K562 (cell line): ENCODE measurements around the gene LMNTD2. TPM values are rescaled to one million over a fixed set of nuclear protein-coding genes. Genes with fewer than 3 reads are reported as not detected.
A peak's percentile ranks its signal among the peaks of the same experiment; 100 is the strongest.

ENCODE experiments used
- ATAC-seq: fragments of 200-7000 bp; cut with Tn5 transposase; 3 replicates; pipeline ENCODE4 v1.9.1; 2020; ENCODE audit warnings: moderate library complexity
- BruUV-seq: library from RNA; stranded (reverse); fragments of 400-500 nt; replicated peaks from 2 replicates; lab custom pipeline; 2021; lab: Mats Ljungman, UMichigan
- CTCF ChIA-PET: fragments of 300-600 bp; formaldehyde crosslinking; extraction: SDS; loops from one replicate; lab custom pipeline; 2021; ENCODE audit warnings: low intra/inter-chr PET ratio; lab: Yijun Ruan, JAX
- POLR2A ChIA-PET: fragments of 300-600, 350-650 bp; sonication (Branson Sonifier 250); formaldehyde crosslinking; extraction: SDS; loops from one replicate; lab custom pipeline; 2021; ENCODE audit warnings: antibody characterized with exemption, inconsistent platforms; lab: Yijun Ruan, JAX
- DNase-seq, 4 experiments: peaks; one replicate each; pipeline versions ENCODE4 v3.0.0 to v3.0.0-alpha.2; 2011 to 2018; ENCODE audit warnings: low spot score in 3 of 4, mixed read lengths in 3 of 4; ENCODE audit errors: extremely low read depth in 1 of 4
- FAIRE-seq: peaks from 2 replicates; lab custom pipeline; 2011; peaks lifted over from hg19 to GRCh38; lab: Jason Lieb, UNC
- H2AFZ ChIP-seq: 2 replicates; pipeline ENCODE4 v1.6.0; 2011; ENCODE audit warnings: low read depth, low read length, control low read depth, inconsistent platforms
- H3K27ac ChIP-seq: fragments of 200-600 bp; 3 replicates; pipeline ENCODE4 v1.8.0; 2011; ENCODE audit warnings: low read depth, mild to moderate bottlenecking, control low read depth, inconsistent platforms, low read length, moderate library complexity, mixed read lengths; ENCODE audit errors: extremely low read depth
- H3K27me3 ChIP-seq, 2 experiments: fragments of 300-600 bp in 1 of 2; 2 replicates in 1 of 2; 3 replicates in 1 of 2; pipeline versions ENCODE4 v1.6.0 to v1.8.0; 2011; ENCODE audit warnings: inconsistent platforms in 2 of 2, low read length in 2 of 2, mild to moderate bottlenecking in 1 of 2, mixed read lengths in 1 of 2, moderate library complexity in 1 of 2; ENCODE audit not compliant: control insufficient read depth in 2 of 2, insufficient read depth in 2 of 2
- H3K36me3 ChIP-seq: fragments of 300-600 bp; 3 replicates; pipeline ENCODE4 v1.8.0; 2011; ENCODE audit warnings: mild to moderate bottlenecking, low read length, inconsistent platforms; ENCODE audit not compliant: control insufficient read depth, insufficient read depth
- H3K4me1 ChIP-seq, 2 experiments: fragments of 200-600 bp in 1 of 2; replicated peaks in 1 of 2; 2 replicates in 1 of 2; 3 replicates in 1 of 2; pipeline versions ENCODE4 v1.5.1 to v1.8.0; 2011; ENCODE audit warnings: inconsistent platforms in 2 of 2, low read length in 2 of 2, mild to moderate bottlenecking in 1 of 2, mixed read lengths in 1 of 2, moderate library complexity in 1 of 2; ENCODE audit not compliant: control insufficient read depth in 2 of 2, insufficient read depth in 2 of 2
- H3K4me2 ChIP-seq: 2 replicates; pipeline ENCODE4 v1.6.1; 2011; ENCODE audit warnings: low read length, control low read depth, inconsistent platforms, mixed read lengths; ENCODE audit not compliant: insufficient read depth
- H3K4me3 ChIP-seq: fragments of 200-600 bp; sonication (generic), shearing (Covaris generic); 2 replicates; pipeline ENCODE4 v1.5.1; 2016; ENCODE audit warnings: control low read depth, inconsistent platforms
- H3K79me2 ChIP-seq: fragments of 200-600 bp; 3 replicates; pipeline ENCODE4 v1.8.0; 2011; ENCODE audit warnings: low read length, inconsistent platforms; ENCODE audit not compliant: control insufficient read depth, insufficient read depth
- H3K9ac ChIP-seq, 2 experiments: 2 replicates each; pipeline versions ENCODE4 v1.6.0 to v1.6.1; 2011; ENCODE audit warnings: low read depth in 2 of 2, low read length in 2 of 2, control low read depth in 1 of 2, inconsistent platforms in 1 of 2, mild to moderate bottlenecking in 1 of 2, mixed read lengths in 1 of 2; ENCODE audit not compliant: insufficient read depth in 1 of 2
- H3K9me1 ChIP-seq: one replicate; pipeline ENCODE4 v1.6.0; 2011; ENCODE audit warnings: inconsistent platforms, mild to moderate bottlenecking, low read length, moderate library complexity; ENCODE audit not compliant: control insufficient read depth, insufficient read depth
- H3K9me3 ChIP-seq: replicated peaks from 2 replicates; pipeline ENCODE4 v1.5.1; 2011; ENCODE audit warnings: low read depth, low read length, inconsistent platforms; ENCODE audit not compliant: control insufficient read depth, insufficient read depth
- H4K20me1 ChIP-seq: replicated peaks from 2 replicates; pipeline ENCODE4 v1.6.1; 2011; ENCODE audit warnings: low read length, inconsistent platforms, mixed read lengths; ENCODE audit not compliant: control insufficient read depth, insufficient read depth
- PHF21A ChIP-seq: fragments of 450-650 bp; IDR thresholded peaks from 2 replicates; pipeline ENCODE4 v1.6.1; 2017; ENCODE audit warnings: low read depth, borderline replicate concordance
- POLR2G ChIP-seq: fragments of 200-400 bp; formaldehyde crosslinking; IDR thresholded peaks from 2 replicates; pipeline ENCODE4 v1.6.1; 2017; ENCODE audit warnings: low read depth, mild to moderate bottlenecking, antibody characterized with exemption, low read length, moderate library complexity
- WGBS: fragments of 100-300 bp; shearing (Covaris generic); methylation state at CpG from one replicate; pipeline ENCODE4 v1.1.6; 2016; ENCODE audit warnings: low coverage, mixed read lengths; ENCODE audit not compliant: insufficient coverage; ENCODE audit errors: missing lambda C conversion rate; 5-methylcytosine and 5-hydroxymethylcytosine counted together
- in situ Hi-C: fragments of 300-500 bp; cut with MboI; formaldehyde crosslinking; loops from 4 replicates; pipeline ENCODE4 v1.15.0; 2018; ENCODE audit warnings: inconsistent platforms, mixed read lengths
- intact Hi-C: fragments of 100-400 bp; cut with micrococcal nuclease; formaldehyde crosslinking; loops from 2 replicates; pipeline ENCODE4 v1.14.2; 2022
- polyA plus RNA-seq, 8 experiments: library from polyadenylated mRNA; depleted of rRNA in 4 of 8; stranded (reverse) in 5 of 8; unstranded in 3 of 8; fragments of >200 nt; fragmentation: Nextera tagmentation in 2 of 8; fragmentation: Illumina TruSeq in 1 of 8; extraction: Ambion mirVana in 2 of 8; extraction: Trizol in 1 of 8; gene quantifications; 2 replicates each; pipeline versions ENCODE4 v1.2.1 to v1.2.3, GENCODE V29; 2011 to 2014; ENCODE audit warnings: inconsistent platforms in 1 of 8, missing spikeins in 1 of 8
- total RNA-seq, 7 experiments: library from RNA; depleted of rRNA in 6 of 7; stranded (reverse); fragments of >200 nt in 6 of 7; fragmentation: Illumina TruSeq in 2 of 7; extraction: Trizol in 2 of 7; gene quantifications; 2 replicates each; pipeline versions ENCODE4 v1.2.1 to v1.2.3, GENCODE V29; 2011 to 2021; ENCODE audit warnings: low replicate concordance in 1 of 7

LMNTD2 gene
- total and polyA plus RNA-seq, 9 of the 15 experiments (the other 6 are each of a cell fraction or from before 2014, with no cell fraction given) = 0.48 to 4.2 (median 1.5) TPM; not detected in 3

- Histone ChIP-seq H4K20me1 (0 out of 2 replicates have a peak, but pooled peaks cover 5% of the 10 kb centered on the region), H3K4me1 (peaks cover 34 to 84% of the 10 kb centered on the region in 2 experiments), H3K27me3 (no peaks in the 10 kb centered on the region), H3K4me3 (no peak overlapping the region), H3K79me2 (peaks cover 46% of the 10 kb centered on the region), H2AFZ (no peak overlapping the region), H3K9ac (peak overlapping the region in 1 of 2 experiments; percentile 9; a peak in 2 of 4 replicates), H3K27ac (no peak overlapping the region), H3K36me3 (peaks cover 33% of the 10 kb centered on the region; the same call in 2 of the 3 replicates), H3K9me1 (peaks cover 2% of the 10 kb centered on the region), H3K9me3 (no peaks in the 10 kb centered on the region), H3K4me2 (no peak overlapping the region)
- intact Hi-C loops = loop anchor here (10.0 kb wide), 1 partner anchor 232 kb away; the partner anchor contains the start of genes CEND1 and SLC25A22
- no TSS peak for BruUV-seq
- no peak for DNase-seq
- no peak for FAIRE-seq
- in situ Hi-C loops = no loop called here
- ChIA-PET POLR2A (interaction anchor here (0.6 to 1.5 kb wide), 3 partner anchors 12 to 133 kb away, joined by 3 to 4 read pairs (median 3); partner anchors contain the start of gene TMEM80), CTCF (no interaction called here)
- WGBS = 96% methylated on average over 15 of the region's 18 CpGs
- ATAC-seq = no peak
- no peak for TF ChIP-seq PHF21A
- peak; percentile 50; the same call in 1 of the 2 replicates for TF ChIP-seq POLR2G
These were observed 2.7 kb upstream of the LMNTD2 start for GRCh38 chr11:563066-563811.
